AG04449 (cell line): ENCODE data around the gene MTUS2.
"Not testable (repeated sequence)": the region's sequence is repeated elsewhere in the genome, so short reads cannot be mapped to it uniquely, and the experiment has no call there.

Source experiments
- CTCF ChIA-PET: fragments of 350-600 bp; formaldehyde crosslinking; extraction: SDS; loops from one replicate; lab custom pipeline; 2021; ENCODE audit warnings: antibody characterized with exemption; lab: Yijun Ruan, JAX
- POLR2A ChIA-PET: fragments of 400-600, 350-600 bp; formaldehyde crosslinking; extraction: SDS; loops from one replicate; lab custom pipeline; 2020; ENCODE audit warnings: antibody characterized with exemption, inconsistent platforms; lab: Yijun Ruan, JAX
- DNase-seq: peaks from one replicate; pipeline ENCODE4 v3.0.0-alpha.2; 2010; ENCODE audit warnings: low read depth, low spot score
- H3K4me3 ChIP-seq: 2 replicates; pipeline ENCODE4 v1.5.1; 2011; ENCODE audit warnings: low read depth, mild to moderate bottlenecking, control low read depth, low read length
- CTCF ChIP-seq: IDR thresholded peaks from one replicate; pipeline ENCODE4 v1.5.1; 2011; ENCODE audit warnings: mild to moderate bottlenecking, moderate library complexity, low read length, control low read depth, inconsistent platforms; ENCODE audit not compliant: insufficient read depth; ENCODE audit errors: missing control alignments

The MTUS2 gene

DNA sequence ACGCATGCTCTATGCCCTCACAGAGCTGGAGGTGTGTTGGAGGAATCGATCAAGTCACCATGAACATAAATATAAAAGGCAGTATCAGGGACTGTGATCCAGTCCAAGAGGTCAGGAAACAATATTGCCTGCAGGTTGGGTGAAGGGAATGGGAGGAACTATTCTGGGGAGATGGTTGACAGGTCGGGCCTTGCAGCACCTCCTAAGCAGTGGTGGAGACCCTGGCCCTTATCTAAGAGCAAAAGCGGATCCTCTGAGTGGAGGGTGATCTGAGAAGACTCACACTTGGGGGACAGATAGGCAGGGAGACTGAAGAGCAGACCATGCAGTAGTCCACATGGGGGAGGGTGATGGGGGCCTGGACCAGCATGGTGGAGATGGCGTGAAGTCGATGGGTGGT is 561.9 kb downstream of the MTUS2 start:
- ChIA-PET CTCF (no interaction called here), POLR2A (no interaction called here)
- no peak for TF ChIP-seq CTCF
- DNase-seq = no peak
- no peak overlapping the region for H3K4me3 ChIP-seq

GRCh38 chr13:29383476-29383875 is 563.3 kb downstream of the MTUS2 start:
- ChIA-PET POLR2A (no interaction called here), CTCF (interaction anchor here (1.2 kb wide), 1 partner anchor 8 kb away, joined by 3 read pairs; no protein-coding TSS in a partner anchor)
- DNase-seq = no peak
- no peak overlapping the region for H3K4me3 ChIP-seq
- no peak for TF ChIP-seq CTCF

- CTCF ChIA-PET = interaction anchor here (1.0 to 1.2 kb wide), 2 partner anchors 9 to 13 kb away, joined by 3 to 4 read pairs; no protein-coding TSS in a partner anchor
- POLR2A ChIA-PET = no interaction called here
- DNase-seq = no peak
- no peak for TF ChIP-seq CTCF
- H3K4me3 ChIP-seq = no peak overlapping the region
These were observed 564.3 kb downstream of the MTUS2 start for GRCh38 chr13:29384466-29384865.

DNA sequence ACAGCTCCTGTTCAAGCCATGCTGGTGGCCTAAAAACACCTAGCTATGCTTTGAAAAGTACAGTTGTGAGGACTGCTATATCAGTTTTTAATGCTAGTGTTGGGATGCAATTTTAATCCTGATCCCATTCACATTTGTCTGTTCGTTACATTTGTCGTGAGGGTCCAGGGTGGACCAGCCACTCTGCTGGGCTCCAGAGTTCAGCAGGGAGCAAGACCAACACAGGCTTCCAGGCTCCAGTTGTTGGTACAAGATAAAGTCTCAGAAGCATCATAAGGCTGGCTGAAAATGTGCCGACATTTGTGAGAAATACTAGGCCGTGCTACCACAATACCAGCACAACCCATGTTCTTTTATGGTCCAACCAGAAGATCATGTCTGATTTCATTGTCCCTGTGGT is 564.7 kb downstream of the MTUS2 start:
- no peak for TF ChIP-seq CTCF
- ChIA-PET CTCF (interaction anchor here (1.0 to 1.2 kb wide), 2 partner anchors 9 to 13 kb away, joined by 3 to 4 read pairs; no protein-coding TSS in a partner anchor), POLR2A (no interaction called here)
- H3K4me3 ChIP-seq = no peak overlapping the region
- no peak for DNase-seq

GRCh38 chr13:29386246-29386645 is 566.1 kb downstream of the MTUS2 start:
- TF ChIP-seq CTCF = no peak
- CTCF ChIA-PET = no interaction called here
- POLR2A ChIA-PET = no interaction called here
- no peak for DNase-seq
- no peak overlapping the region for H3K4me3 ChIP-seq

DNA sequence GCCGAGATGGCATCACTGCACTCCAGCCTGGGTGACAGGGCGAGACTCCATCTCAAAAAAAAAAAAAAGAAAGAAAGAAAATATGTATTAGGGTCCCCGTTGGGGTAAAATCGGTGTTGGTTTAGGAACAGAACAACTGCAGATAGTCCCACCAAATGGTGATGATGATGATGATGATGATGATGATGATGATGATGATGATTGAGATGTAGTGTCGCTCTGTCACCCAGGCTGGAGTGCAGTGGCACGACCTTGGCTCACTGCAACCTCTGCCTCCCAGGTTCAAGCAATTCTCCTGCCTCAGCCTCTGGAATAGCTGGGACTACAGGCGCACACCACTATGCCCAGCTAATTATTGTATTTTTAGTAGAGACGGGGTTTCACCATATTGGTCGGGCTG is 570.5 kb downstream of the MTUS2 start:
- POLR2A ChIA-PET, H3K4me3 ChIP-seq, DNase-seq: not testable (repeated sequence)
- CTCF ChIA-PET = interaction anchor here (0.9 kb wide), 1 partner anchor 22 kb away, joined by 3 read pairs; no protein-coding TSS in a partner anchor

GRCh38 chr13:29396446-29396845 is 576.3 kb downstream of the MTUS2 start:
- TF ChIP-seq CTCF = no peak
- CTCF ChIA-PET = no interaction called here
- DNase-seq = no peak
- H3K4me3 ChIP-seq = no peak overlapping the region
- POLR2A ChIA-PET = no interaction called here
